Hepatocyte (in vitro differentiated cells): ENCODE results near the gene DNTT. TPM values are rescaled to one million over a fixed set of nuclear protein-coding genes. Genes with fewer than 3 reads are reported as not detected.

Source experiments
- DNase-seq: peaks from one replicate; pipeline ENCODE4 v3.0.0-alpha.2; 2016; ENCODE audit warnings: low spot score
- H2AFZ ChIP-seq: fragments of 200-600 bp; sonication (generic); 2 replicates; pipeline ENCODE4 v1.6.0; 2016; ENCODE audit warnings: antibody characterized with exemption, mild to moderate bottlenecking
- H3K27ac ChIP-seq: fragments of 200-600 bp; sonication (generic); 2 replicates; pipeline ENCODE4 v1.5.1; 2016; ENCODE audit warnings: mild to moderate bottlenecking
- H3K27me3 ChIP-seq: fragments of 200-600 bp; sonication (generic); 2 replicates; pipeline ENCODE4 v1.6.1; 2016
- H3K36me3 ChIP-seq: fragments of 200-600 bp; sonication (generic); replicated peaks from 2 replicates; pipeline ENCODE4 v1.5.1; 2016; ENCODE audit warnings: low read depth; ENCODE audit not compliant: insufficient read depth
- H3K4me1 ChIP-seq: fragments of 200-600 bp; sonication (generic); 2 replicates; pipeline ENCODE4 v1.5.1; 2016; ENCODE audit warnings: mild to moderate bottlenecking, moderate library complexity; ENCODE audit not compliant: insufficient read depth
- H3K4me2 ChIP-seq: fragments of 200-600 bp; sonication (generic); 2 replicates; pipeline ENCODE4 v1.6.0; 2016
- H3K4me3 ChIP-seq: fragments of 200-600 bp; sonication (generic); 2 replicates; pipeline ENCODE4 v1.5.1; 2016; ENCODE audit warnings: mild to moderate bottlenecking
- H3K79me2 ChIP-seq: fragments of 200-600 bp; sonication (generic); 2 replicates; pipeline ENCODE4 v1.6.0; 2017; ENCODE audit warnings: mild to moderate bottlenecking
- H3K9me2 ChIP-seq: fragments of 200-600 bp; sonication (generic); replicated peaks from 2 replicates; pipeline ENCODE4 v1.6.0; 2017; ENCODE audit warnings: mild to moderate bottlenecking; ENCODE audit not compliant: insufficient read depth
- H3K9me3 ChIP-seq: fragments of 200-600 bp; sonication (generic); 2 replicates; pipeline ENCODE4 v1.5.1; 2016; ENCODE audit warnings: low read depth, mild to moderate bottlenecking
- H4K20me1 ChIP-seq: fragments of 200-600 bp; sonication (generic); 2 replicates; pipeline ENCODE4 v1.6.0; 2016; ENCODE audit warnings: mild to moderate bottlenecking; ENCODE audit not compliant: insufficient read depth, poor library complexity, severe bottlenecking
- EZH2 ChIP-seq: fragments of 200-600 bp; sonication (generic); IDR thresholded peaks from 2 replicates; pipeline ENCODE4 v1.6.1; 2016; ENCODE audit warnings: antibody characterized with exemption, mild to moderate bottlenecking, borderline replicate concordance
- EZH2phosphoT487 ChIP-seq: fragments of 200-600 bp; sonication (generic); IDR thresholded peaks from one replicate; pipeline ENCODE4 v1.6.1; 2018; ENCODE audit warnings: antibody characterized with exemption, mild to moderate bottlenecking, low read depth, moderate library complexity; ENCODE audit not compliant: unreplicated experiment, severe bottlenecking
- WGBS: methylation state at CpG from one replicate; pipeline ENCODE4 v1.1.6; 2016; ENCODE audit warnings: low lambda C conversion rate; ENCODE audit errors: missing lambda C conversion rate; 5-methylcytosine and 5-hydroxymethylcytosine counted together
- polyA plus RNA-seq: library from polyadenylated mRNA; unstranded; fragments of >200 nt; fragmentation: Nextera tagmentation; extraction: Ambion mirVana; gene quantifications from 2 replicates; pipeline ENCODE4 v1.2.1, GENCODE V29; 2016
- total RNA-seq: library from RNA; depleted of rRNA; stranded (reverse); fragments of >200 nt; gene quantifications from 2 replicates; pipeline ENCODE4 v1.2.3, GENCODE V29; 2014
- TF ChIP-seq, protein P1 (sequence below): fragments of 200-600 bp; sonication (generic); IDR thresholded peaks from 2 replicates; pipeline ENCODE4 v1.5.1; 2016; ENCODE audit warnings: antibody characterized with exemption, mild to moderate bottlenecking; ENCODE audit not compliant: poor library complexity

The DNTT gene
- total and polyA plus RNA-seq, 2 experiments from 2014 or later: 0.10 TPM; not detected in 1

DNA sequence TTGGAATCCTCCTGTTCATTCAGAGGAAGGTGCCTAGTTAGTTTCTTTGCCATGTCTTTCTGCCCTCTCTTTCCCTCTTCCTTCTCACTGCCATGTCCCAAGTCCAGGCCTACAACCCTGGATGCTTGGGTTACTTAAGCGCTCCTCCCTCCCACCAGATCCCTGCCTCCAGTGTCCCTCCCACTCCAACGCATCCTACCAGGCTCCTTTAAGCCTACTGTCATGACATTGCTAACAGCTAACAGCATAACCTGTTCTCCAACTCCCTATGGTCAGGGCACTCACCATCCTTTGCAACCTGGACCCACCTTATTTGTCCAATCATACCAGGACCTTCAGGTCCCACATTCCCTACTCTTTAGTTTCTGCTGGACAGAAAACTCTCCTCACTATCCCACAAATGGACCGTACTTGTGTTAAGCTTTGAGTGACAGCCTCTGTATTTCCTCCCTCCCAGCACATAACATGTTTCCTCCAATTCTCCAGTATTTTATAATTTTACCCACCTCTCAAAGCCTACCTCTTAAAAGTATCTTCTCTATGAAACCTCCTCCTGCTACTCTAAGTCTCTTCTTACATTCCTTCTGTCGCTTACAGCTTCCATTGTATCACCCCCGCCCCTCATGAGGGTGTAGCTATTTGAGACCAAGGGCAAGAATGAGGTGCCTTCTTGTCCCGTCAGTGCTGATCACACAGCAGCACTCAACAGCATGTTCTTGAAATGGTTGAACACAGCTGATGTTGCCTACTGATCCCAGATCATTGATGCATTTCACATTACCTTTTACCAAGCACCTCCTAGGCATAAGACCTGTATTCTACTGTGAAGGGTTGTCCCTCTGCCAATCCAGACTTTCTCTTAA is 34.6 kb upstream of the DNTT start:
- Histone ChIP-seq H3K4me3 (no peak overlapping the region), H3K27ac (peak overlapping the region; percentile 82), H3K36me3 (no peaks in the 10 kb centered on the region), H2AFZ (no peak overlapping the region), H3K9me2 (no peaks in the 10 kb centered on the region), H3K9me3 (no peaks in the 10 kb centered on the region), H3K27me3 (no peaks in the 10 kb centered on the region), H3K4me1 (peaks cover 35% of the 10 kb centered on the region), H3K4me2 (peak overlapping the region; percentile 63), H4K20me1 (no peaks in the 10 kb centered on the region), H3K79me2 (peaks cover 15% of the 10 kb centered on the region)
- no peak for DNase-seq
- 93% methylated on average over 6 of the region's 6 CpGs for WGBS
- no peak for TF ChIP-seq EZH2phosphoT487
- TF ChIP-seq EZH2: no peak
- TF ChIP-seq, protein P1, sequence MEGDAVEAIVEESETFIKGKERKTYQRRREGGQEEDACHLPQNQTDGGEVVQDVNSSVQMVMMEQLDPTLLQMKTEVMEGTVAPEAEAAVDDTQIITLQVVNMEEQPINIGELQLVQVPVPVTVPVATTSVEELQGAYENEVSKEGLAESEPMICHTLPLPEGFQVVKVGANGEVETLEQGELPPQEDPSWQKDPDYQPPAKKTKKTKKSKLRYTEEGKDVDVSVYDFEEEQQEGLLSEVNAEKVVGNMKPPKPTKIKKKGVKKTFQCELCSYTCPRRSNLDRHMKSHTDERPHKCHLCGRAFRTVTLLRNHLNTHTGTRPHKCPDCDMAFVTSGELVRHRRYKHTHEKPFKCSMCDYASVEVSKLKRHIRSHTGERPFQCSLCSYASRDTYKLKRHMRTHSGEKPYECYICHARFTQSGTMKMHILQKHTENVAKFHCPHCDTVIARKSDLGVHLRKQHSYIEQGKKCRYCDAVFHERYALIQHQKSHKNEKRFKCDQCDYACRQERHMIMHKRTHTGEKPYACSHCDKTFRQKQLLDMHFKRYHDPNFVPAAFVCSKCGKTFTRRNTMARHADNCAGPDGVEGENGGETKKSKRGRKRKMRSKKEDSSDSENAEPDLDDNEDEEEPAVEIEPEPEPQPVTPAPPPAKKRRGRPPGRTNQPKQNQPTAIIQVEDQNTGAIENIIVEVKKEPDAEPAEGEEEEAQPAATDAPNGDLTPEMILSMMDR: no peak

DNA sequence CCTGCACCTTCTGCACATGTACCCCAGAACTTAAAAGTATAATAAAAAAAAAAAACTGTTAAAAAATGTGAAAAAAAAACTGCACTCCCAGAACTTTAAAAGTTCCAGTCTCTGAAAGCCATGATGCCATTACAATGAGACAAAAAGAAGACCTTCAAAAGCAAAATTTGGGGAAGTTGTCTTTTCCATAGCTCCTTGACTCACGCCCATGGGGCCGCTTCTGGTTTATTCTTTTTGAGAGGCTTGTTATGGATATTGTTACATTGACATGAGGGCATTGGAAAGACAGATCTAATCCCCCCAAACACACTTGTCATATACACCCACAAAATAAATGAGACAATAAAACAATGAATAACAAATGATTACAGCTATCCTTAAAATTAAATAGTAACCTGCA is 33.7 kb upstream of the DNTT start:
- H3K9me2 ChIP-seq: no peaks in the 10 kb centered on the region
- H2AFZ ChIP-seq: no peak overlapping the region
- H3K36me3 ChIP-seq: no peaks in the 10 kb centered on the region
- WGBS: 94% methylated on average over 2 of the region's 2 CpGs
- no peak for DNase-seq
- H3K27ac ChIP-seq: peak overlapping the region; percentile 82
- no peak overlapping the region for H3K4me3 ChIP-seq
- TF ChIP-seq EZH2phosphoT487: no peak
- TF ChIP-seq, protein P1: no peak
- TF ChIP-seq EZH2: no peak
- H3K4me1 ChIP-seq: peaks cover 35% of the 10 kb centered on the region
- peak overlapping the region; percentile 63 for H3K4me2 ChIP-seq
- H4K20me1 ChIP-seq: no peaks in the 10 kb centered on the region
- H3K9me3 ChIP-seq: no peaks in the 10 kb centered on the region
- H3K27me3 ChIP-seq: no peaks in the 10 kb centered on the region
- H3K79me2 ChIP-seq: peaks cover 15% of the 10 kb centered on the region

DNA sequence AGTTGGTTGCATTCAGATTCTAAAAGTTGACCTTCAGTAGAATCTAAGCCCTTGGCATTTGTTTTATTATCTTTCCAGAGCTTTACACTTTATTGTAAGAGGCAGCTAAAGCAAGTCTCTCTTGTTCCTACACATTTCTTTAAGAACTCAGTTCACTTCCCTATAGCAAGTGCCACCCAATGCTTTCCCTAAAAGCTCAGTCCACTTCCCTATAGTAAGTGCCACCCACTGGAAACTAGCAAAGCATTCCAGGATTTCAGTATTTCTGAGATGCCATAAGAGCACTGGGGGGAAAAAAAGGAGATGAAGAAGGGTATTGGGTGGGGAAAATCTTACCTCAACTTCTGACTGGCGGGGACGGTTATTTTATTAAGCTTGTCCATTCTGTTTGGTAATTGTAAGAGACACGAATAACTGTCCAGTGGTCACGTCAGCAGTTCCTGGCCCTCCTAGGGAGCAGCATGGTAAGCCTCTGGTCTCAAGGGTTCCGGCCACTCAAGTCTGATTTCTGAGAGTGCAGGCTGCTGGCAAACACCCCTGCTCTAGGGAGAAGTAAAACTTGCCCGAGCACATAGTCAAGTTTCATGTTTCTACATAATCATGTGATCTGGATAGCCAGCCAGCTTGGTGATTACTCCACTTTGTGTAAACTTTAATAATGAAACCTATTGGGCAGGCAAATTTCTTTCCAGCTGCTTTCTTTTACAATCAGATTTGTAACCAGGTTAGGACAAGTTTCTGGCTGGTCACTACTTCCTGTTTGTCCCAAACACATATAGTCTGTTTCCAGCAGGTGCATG is 33.0 kb upstream of the DNTT start, which contains the start of gene BLNK:
Gene BLNK, minus strand, starts transcription at position 554 of the 800 bp plus-strand sequence. Its CDS starts 171 bp downstream, at position 383.
- no peaks in the 10 kb centered on the region for H4K20me1 ChIP-seq
- no peaks in the 10 kb centered on the region for H3K9me3 ChIP-seq
- H3K36me3 ChIP-seq: no peaks in the 10 kb centered on the region
- peak within 1 kb of the TSS; percentile 82 for H3K27ac ChIP-seq
- H3K4me1 ChIP-seq: peaks cover 35% of the 10 kb centered on the region
- H3K9me2 ChIP-seq: no peaks in the 10 kb centered on the region
- no peak within 1 kb of the TSS for H3K4me3 ChIP-seq
- H3K4me2 ChIP-seq: peak within 1 kb of the TSS; percentile 63
- H3K79me2 ChIP-seq: peaks cover 15% of the 10 kb centered on the region
- H2AFZ ChIP-seq: peak within 1 kb of the TSS; percentile 6
- no peaks in the 10 kb centered on the region for H3K27me3 ChIP-seq
- peak; percentile 76 for DNase-seq
- no peak for TF ChIP-seq EZH2
- TF ChIP-seq EZH2phosphoT487: no peak
- TF ChIP-seq, protein P1: no peak
- WGBS: 60% methylated on average over 6 of the region's 6 CpGs
